Lower lobe of right lung (tissue), 2 donors: Measurements from ENCODE around the gene KLF13. TPM values are rescaled to one million over a fixed set of nuclear protein-coding genes. Genes with fewer than 3 reads are reported as not detected.
A peak's percentile ranks its signal among the peaks of the same experiment; 100 is the strongest.

Experiments used
- ATAC-seq, 2 donors: fragments of 200-7000 bp; cut with Tn5 transposase; one replicate each; pipeline ENCODE4 v1.9.1; 2020 to 2022; ENCODE audit warnings: mild to moderate bottlenecking in 2 of 2, moderate library complexity in 2 of 2
- DNase-seq: peaks from one replicate; pipeline ENCODE4 v3.0.0-alpha.2; 2020
- H3K27ac ChIP-seq: fragments of 200-600 bp; one replicate; pipeline ENCODE4 v1.8.0; 2022
- H3K27me3 ChIP-seq: fragments of 200-600 bp; one replicate; pipeline ENCODE4 v1.8.0; 2022; ENCODE audit warnings: low read depth
- H3K36me3 ChIP-seq: fragments of 200-600 bp; one replicate; pipeline ENCODE4 v1.8.0; 2022; ENCODE audit warnings: mild to moderate bottlenecking
- H3K4me1 ChIP-seq: fragments of 200-600 bp; one replicate; pipeline ENCODE4 v1.8.0; 2022
- H3K4me3 ChIP-seq: fragments of 200-600 bp; one replicate; pipeline ENCODE4 v1.8.0; 2022; ENCODE audit warnings: mild to moderate bottlenecking
- H3K9me3 ChIP-seq: fragments of 200-600 bp; one replicate; pipeline ENCODE4 v1.8.0; 2022
- intact Hi-C: fragments of 100-400 bp; cut with DNase I; formaldehyde crosslinking; loops from one replicate; pipeline ENCODE4 v1.11.0; 2022
- long read RNA-seq: library from polyadenylated mRNA; unstranded; transcript quantifications from one replicate; pipeline ENCODE4 v2.0.0, GENCODE V29; 2021
- total RNA-seq: library from RNA; stranded (reverse); fragmentation: NEBNext Ultra II Directional; extraction: Animal tissue kit (Norgen Biotek cat#: 25700); gene quantifications from one replicate; pipeline ENCODE4 v1.2.1, GENCODE V29; 2021
- TF ChIP-seq, protein P1 (sequence below): fragments of 200-600 bp; IDR thresholded peaks from one replicate; pipeline ENCODE4 v1.8.0; 2022; ENCODE audit warnings: antibody characterized with exemption, mild to moderate bottlenecking
- donor health status: DM: no; HTN: yes; CAD: no; lungs with severe emphysema.

The KLF13 gene
- 178 TPM for total RNA-seq
- long read RNA-seq, full-length matches to known transcripts, result 39 of 99 reads
- long read RNA-seq, partial matches to known transcripts, result 11 of 99 reads
- long read RNA-seq, other reads (novel, unspliced or antisense), result 49 of 99 reads

GRCh38 chr15:31326156-31326874 lies at the start of gene KLF13:
TSS of gene KLF13 (plus strand) at chr15:31326835. CDS start at chr15:31327213, 378 bp downstream.
- H3K27me3 ChIP-seq, result no peaks in the 10 kb centered on the region
- H3K36me3 ChIP-seq, result peaks cover 9% of the 10 kb centered on the region
- ATAC-seq (peak; percentile 90 to 94), DNase-seq (peak; percentile 99)
- peak within 1 kb of the TSS; percentile 100 for H3K27ac ChIP-seq
- H3K4me3 ChIP-seq, result peak within 1 kb of the TSS; percentile 93
- H3K4me1 ChIP-seq, result peaks cover 41% of the 10 kb centered on the region
- TF ChIP-seq, protein P1, sequence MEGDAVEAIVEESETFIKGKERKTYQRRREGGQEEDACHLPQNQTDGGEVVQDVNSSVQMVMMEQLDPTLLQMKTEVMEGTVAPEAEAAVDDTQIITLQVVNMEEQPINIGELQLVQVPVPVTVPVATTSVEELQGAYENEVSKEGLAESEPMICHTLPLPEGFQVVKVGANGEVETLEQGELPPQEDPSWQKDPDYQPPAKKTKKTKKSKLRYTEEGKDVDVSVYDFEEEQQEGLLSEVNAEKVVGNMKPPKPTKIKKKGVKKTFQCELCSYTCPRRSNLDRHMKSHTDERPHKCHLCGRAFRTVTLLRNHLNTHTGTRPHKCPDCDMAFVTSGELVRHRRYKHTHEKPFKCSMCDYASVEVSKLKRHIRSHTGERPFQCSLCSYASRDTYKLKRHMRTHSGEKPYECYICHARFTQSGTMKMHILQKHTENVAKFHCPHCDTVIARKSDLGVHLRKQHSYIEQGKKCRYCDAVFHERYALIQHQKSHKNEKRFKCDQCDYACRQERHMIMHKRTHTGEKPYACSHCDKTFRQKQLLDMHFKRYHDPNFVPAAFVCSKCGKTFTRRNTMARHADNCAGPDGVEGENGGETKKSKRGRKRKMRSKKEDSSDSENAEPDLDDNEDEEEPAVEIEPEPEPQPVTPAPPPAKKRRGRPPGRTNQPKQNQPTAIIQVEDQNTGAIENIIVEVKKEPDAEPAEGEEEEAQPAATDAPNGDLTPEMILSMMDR, result no peak
- no peaks in the 10 kb centered on the region for H3K9me3 ChIP-seq
- intact Hi-C loops, result loop anchor here (10.0 kb wide), 1 partner anchor 112 kb away; no protein-coding TSS in a partner anchor

DNA sequence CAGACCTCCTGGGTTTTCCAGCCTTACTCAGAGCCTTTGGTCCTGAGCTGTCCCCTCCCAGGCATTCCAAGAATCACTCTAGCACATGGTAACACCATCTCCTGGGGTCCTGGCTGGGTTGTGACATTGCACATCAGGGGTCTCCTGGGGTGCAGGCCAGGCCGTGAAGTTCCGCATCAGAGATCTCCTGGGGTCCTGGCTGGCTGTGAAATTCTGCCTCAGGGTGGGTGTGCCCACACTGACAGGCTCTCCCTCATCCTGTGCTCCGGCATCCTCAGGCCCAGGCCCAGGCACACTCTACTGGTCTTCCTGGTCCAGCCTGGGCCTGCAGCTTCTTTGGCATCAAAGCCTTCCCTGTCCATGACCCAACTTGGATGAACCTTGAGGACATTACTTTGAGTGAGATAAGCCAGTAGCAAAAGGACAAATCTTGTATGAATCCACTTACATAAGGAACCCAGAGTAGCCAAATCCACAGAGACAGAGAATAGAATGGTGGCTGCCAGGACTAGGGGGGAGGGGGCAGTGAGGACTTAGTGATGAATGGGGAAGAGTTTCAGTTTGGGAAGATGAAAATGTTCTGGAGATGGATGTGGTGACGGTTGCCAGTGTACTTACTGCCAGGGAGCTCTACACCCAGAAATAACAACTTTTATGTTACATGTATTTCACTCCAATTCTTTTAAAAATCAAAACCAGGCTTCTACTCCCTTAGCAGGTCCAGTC lies 49.1 kb upstream of the KLF13 start:
- DNase-seq (no peak), ATAC-seq (no peak)
- Histone ChIP-seq H3K27ac (no peak overlapping the region), H3K4me1 (peaks cover 10% of the 10 kb centered on the region), H3K4me3 (no peak overlapping the region), H3K36me3 (no peaks in the 10 kb centered on the region), H3K27me3 (no peaks in the 10 kb centered on the region), H3K9me3 (no peaks in the 10 kb centered on the region)
- intact Hi-C loops, result no loop called here
- TF ChIP-seq, protein P1, result no peak

- Histone ChIP-seq H3K4me3 (no peak overlapping the region), H3K9me3 (no peaks in the 10 kb centered on the region), H3K36me3 (no peaks in the 10 kb centered on the region), H3K27ac (no peak overlapping the region), H3K27me3 (no peaks in the 10 kb centered on the region), H3K4me1 (peaks cover 5% of the 10 kb centered on the region)
- no peak for DNase-seq
- TF ChIP-seq, protein P1, result no peak
- ATAC-seq, result no peak
- intact Hi-C loops, result no loop called here
Observed at GRCh38 chr15:31278061-31278445, 48.6 kb upstream of the KLF13 start.

- Histone ChIP-seq H3K27me3 (no peaks in the 10 kb centered on the region), H3K9me3 (no peaks in the 10 kb centered on the region), H3K4me3 (no peak overlapping the region), H3K36me3 (no peaks in the 10 kb centered on the region), H3K4me1 (peaks cover under 1% of the 10 kb centered on the region), H3K27ac (no peak overlapping the region)
- no peak for DNase-seq
- TF ChIP-seq, protein P1, result no peak
- ATAC-seq, result peak in 1 of 2 donors; percentile 14
- intact Hi-C loops, result no loop called here
Observed at GRCh38 chr15:31278544-31279220, 48.0 kb upstream of the KLF13 start.

DNA sequence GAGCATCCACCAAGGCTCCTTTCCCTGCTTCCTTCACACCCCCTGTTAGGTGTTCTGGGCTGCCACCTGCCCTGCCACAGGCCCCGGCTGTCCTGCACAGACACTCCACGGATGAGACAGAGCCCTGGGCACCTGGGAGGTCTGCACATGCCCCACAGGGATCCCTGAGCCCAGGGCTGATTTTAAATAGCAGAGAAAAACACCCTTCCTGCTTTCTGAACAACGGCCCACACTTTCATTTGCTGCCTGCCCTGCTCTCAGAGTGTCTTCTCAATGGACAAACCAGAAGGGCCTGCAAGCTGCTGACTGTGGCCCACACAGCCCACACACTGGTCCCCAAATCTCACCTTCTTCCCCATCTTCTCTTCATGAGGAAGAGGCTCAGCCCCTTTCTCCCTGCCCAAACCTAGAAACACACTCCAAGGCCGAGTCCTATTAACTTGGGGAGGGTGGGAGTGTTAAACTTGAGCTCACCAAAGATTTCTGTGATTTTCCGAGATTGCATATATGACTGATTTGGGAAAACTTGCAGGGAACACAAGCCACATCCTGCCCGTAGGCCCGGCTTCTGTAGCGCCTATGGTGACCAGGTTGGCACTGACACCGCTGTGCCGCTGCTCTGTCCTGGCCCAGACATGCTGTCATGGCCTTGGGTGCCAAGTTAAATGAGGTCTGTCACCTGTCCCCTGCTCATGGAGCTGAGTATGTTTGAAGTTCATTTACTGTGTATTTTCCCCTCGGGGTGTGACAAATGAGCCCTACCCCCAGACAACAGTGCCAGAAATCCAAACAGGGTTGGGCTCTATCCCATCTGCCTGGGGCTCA lies 47.2 kb upstream of the KLF13 start:
- ATAC-seq, result no peak
- H3K36me3 ChIP-seq, result no peaks in the 10 kb centered on the region
- no peaks in the 10 kb centered on the region for H3K27me3 ChIP-seq
- no peaks in the 10 kb centered on the region for H3K4me1 ChIP-seq
- DNase-seq, result no peak
- no peaks in the 10 kb centered on the region for H3K9me3 ChIP-seq
- no peak overlapping the region for H3K27ac ChIP-seq
- H3K4me3 ChIP-seq, result no peak overlapping the region
- TF ChIP-seq, protein P1, result no peak
- intact Hi-C loops, result no loop called here
